Measurements from ENCODE around the gene GZF1.

GRCh38 chr20:23318347-23318746 is 43.6 kb upstream of the GZF1 start:
- no peak for TF ChIP-seq CTCF (IDR thresholded peaks at IDR 0.05)
- no peak for TF ChIP-seq EZH2 (IDR thresholded peaks at IDR 0.05; ENCODE audit: borderline replicate concordance, insufficient read depth, low read depth, low read length, poor library complexity, severe bottlenecking)
